Peyer's patch (tissue), 4 donors: Measurements from ENCODE around the gene ROBO2.

Source experiments
- POLR2A ChIP-seq, 2 donors: fragments of 450-650 bp; IDR thresholded peaks; one replicate each; pipeline ENCODE4 v1.5.1; 2017; ENCODE audit warnings: antibody characterized with exemption in 2 of 2, mild to moderate bottlenecking in 2 of 2, moderate library complexity in 2 of 2
- TF ChIP-seq, protein P1 (sequence below), 6 experiments: fragments of 450-650 bp in 4 of 6; fragments of 200-600 bp in 2 of 6; sonication (generic) in 1 of 6; IDR thresholded peaks; one replicate each; pipeline ENCODE4 v1.5.1; 2017 to 2019; ENCODE audit warnings: antibody characterized with exemption in 6 of 6, mild to moderate bottlenecking in 3 of 6, moderate library complexity in 1 of 6

DNA sequence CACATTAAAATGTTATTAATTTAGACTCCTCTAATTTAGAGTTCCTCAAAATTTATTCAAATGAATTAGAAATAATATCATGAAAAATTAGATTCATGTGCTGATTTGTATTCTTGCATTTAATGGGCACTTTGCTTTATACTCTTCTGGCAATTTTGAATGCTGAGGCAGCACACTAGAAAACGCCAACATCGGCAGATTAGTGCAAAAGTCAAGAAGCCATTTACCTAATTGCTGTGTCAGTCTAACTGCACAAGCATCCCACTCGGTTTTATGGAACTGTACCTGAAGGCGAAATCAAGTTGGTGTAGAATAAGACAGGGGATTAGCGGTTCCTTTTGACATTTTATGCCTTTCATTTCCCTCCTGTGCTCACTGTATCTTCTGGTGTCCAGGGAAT, 382.0 kb downstream of the ROBO2 start:
- TF ChIP-seq, protein P1, sequence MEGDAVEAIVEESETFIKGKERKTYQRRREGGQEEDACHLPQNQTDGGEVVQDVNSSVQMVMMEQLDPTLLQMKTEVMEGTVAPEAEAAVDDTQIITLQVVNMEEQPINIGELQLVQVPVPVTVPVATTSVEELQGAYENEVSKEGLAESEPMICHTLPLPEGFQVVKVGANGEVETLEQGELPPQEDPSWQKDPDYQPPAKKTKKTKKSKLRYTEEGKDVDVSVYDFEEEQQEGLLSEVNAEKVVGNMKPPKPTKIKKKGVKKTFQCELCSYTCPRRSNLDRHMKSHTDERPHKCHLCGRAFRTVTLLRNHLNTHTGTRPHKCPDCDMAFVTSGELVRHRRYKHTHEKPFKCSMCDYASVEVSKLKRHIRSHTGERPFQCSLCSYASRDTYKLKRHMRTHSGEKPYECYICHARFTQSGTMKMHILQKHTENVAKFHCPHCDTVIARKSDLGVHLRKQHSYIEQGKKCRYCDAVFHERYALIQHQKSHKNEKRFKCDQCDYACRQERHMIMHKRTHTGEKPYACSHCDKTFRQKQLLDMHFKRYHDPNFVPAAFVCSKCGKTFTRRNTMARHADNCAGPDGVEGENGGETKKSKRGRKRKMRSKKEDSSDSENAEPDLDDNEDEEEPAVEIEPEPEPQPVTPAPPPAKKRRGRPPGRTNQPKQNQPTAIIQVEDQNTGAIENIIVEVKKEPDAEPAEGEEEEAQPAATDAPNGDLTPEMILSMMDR (IDR thresholded peaks at IDR 0.05): no peak
- no peak for TF ChIP-seq POLR2A (IDR thresholded peaks at IDR 0.05)
